ENCODE data around the gene KCNIP1. TPM values are rescaled to one million over a fixed set of nuclear protein-coding genes. Genes with fewer than 3 reads are reported as not detected.

The KCNIP1 gene
- total and polyA plus RNA-seq, 9 of the 15 experiments (the other 6 are each of a cell fraction or from before 2014, with no cell fraction given), result not detected

GRCh38 chr5:170606941-170607340 is 103.1 kb downstream of the KCNIP1 start:
- ChIA-PET POLR2A (no interaction called here), CTCF (ENCODE audit: low intra/inter-chr PET ratio) (no interaction called here)
- DNase-seq (ENCODE audit: extremely low read depth in 1 of 4, low spot score in 3 of 4) (no peak), FAIRE-seq (no peak), ATAC-seq (no peak)
- no peaks in the 10 kb centered on the region for H3K36me3 ChIP-seq (ENCODE audit: control insufficient read depth, insufficient read depth, low read length)
- 2% methylated on average over 9 of the region's 9 CpGs for WGBS (ENCODE audit: insufficient coverage, low coverage, missing lambda C conversion rate)
- H3K27ac ChIP-seq (ENCODE audit: extremely low read depth, low read depth, low read length), result no peak overlapping the region
- no peaks in the 10 kb centered on the region for H3K9me1 ChIP-seq (ENCODE audit: control insufficient read depth, insufficient read depth, low read length)
- H3K27me3 ChIP-seq (ENCODE audit: control insufficient read depth in 2 of 2, insufficient read depth in 2 of 2, low read length in 2 of 2), result peaks cover 0 to 21% of the 10 kb centered on the region in 2 experiments; a peak in 1 of 5 replicates
- H4K20me1 ChIP-seq (replicated peaks; ENCODE audit: control insufficient read depth, insufficient read depth, low read length), result no peaks in the 10 kb centered on the region; the same call in 1 of the 2 replicates
- no peak overlapping the region for H2AFZ ChIP-seq (ENCODE audit: low read depth, low read length)
- H3K4me3 ChIP-seq, result no peak overlapping the region
- no peaks in the 10 kb centered on the region for H3K4me1 ChIP-seq (replicated peaks in 1 of 2; ENCODE audit: control insufficient read depth in 2 of 2, insufficient read depth in 2 of 2, low read length in 2 of 2)
- H3K9me3 ChIP-seq (replicated peaks; ENCODE audit: control insufficient read depth, insufficient read depth, low read depth, low read length), result no peaks in the 10 kb centered on the region
- in situ Hi-C loops (cut with MboI) (no loop called here), intact Hi-C loops (cut with micrococcal nuclease) (no loop called here)
- BruUV-seq (replicated peaks), result no TSS peak
- no peak overlapping the region for H3K9ac ChIP-seq (ENCODE audit: insufficient read depth in 1 of 2, low read depth in 2 of 2, low read length in 2 of 2)
- no peaks in the 10 kb centered on the region for H3K79me2 ChIP-seq (ENCODE audit: control insufficient read depth, insufficient read depth, low read length)
- H3K4me2 ChIP-seq (ENCODE audit: insufficient read depth, low read length), result no peak overlapping the region
- TF ChIP-seq LEF1 (IDR thresholded peaks at IDR 0.05), result no peak
- no peak for TF ChIP-seq ZNF232 (CRISPR knock-in tag; IDR thresholded peaks at IDR 0.05)
- TF ChIP-seq GTF2A2 (tag; IDR thresholded peaks at IDR 0.05), result no peak
- TF ChIP-seq, protein P1, sequence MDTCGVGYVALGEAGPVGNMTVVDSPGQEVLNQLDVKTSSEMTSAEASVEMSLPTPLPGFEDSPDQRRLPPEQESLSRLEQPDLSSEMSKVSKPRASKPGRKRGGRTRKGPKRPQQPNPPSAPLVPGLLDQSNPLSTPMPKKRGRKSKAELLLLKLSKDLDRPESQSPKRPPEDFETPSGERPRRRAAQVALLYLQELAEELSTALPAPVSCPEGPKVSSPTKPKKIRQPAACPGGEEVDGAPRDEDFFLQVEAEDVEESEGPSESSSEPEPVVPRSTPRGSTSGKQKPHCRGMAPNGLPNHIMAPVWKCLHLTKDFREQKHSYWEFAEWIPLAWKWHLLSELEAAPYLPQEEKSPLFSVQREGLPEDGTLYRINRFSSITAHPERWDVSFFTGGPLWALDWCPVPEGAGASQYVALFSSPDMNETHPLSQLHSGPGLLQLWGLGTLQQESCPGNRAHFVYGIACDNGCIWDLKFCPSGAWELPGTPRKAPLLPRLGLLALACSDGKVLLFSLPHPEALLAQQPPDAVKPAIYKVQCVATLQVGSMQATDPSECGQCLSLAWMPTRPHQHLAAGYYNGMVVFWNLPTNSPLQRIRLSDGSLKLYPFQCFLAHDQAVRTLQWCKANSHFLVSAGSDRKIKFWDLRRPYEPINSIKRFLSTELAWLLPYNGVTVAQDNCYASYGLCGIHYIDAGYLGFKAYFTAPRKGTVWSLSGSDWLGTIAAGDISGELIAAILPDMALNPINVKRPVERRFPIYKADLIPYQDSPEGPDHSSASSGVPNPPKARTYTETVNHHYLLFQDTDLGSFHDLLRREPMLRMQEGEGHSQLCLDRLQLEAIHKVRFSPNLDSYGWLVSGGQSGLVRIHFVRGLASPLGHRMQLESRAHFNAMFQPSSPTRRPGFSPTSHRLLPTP (IDR thresholded peaks at IDR 0.05; ENCODE audit: borderline replicate concordance, extremely low read depth, insufficient read length), result no peak
- TF ChIP-seq, protein P2, sequence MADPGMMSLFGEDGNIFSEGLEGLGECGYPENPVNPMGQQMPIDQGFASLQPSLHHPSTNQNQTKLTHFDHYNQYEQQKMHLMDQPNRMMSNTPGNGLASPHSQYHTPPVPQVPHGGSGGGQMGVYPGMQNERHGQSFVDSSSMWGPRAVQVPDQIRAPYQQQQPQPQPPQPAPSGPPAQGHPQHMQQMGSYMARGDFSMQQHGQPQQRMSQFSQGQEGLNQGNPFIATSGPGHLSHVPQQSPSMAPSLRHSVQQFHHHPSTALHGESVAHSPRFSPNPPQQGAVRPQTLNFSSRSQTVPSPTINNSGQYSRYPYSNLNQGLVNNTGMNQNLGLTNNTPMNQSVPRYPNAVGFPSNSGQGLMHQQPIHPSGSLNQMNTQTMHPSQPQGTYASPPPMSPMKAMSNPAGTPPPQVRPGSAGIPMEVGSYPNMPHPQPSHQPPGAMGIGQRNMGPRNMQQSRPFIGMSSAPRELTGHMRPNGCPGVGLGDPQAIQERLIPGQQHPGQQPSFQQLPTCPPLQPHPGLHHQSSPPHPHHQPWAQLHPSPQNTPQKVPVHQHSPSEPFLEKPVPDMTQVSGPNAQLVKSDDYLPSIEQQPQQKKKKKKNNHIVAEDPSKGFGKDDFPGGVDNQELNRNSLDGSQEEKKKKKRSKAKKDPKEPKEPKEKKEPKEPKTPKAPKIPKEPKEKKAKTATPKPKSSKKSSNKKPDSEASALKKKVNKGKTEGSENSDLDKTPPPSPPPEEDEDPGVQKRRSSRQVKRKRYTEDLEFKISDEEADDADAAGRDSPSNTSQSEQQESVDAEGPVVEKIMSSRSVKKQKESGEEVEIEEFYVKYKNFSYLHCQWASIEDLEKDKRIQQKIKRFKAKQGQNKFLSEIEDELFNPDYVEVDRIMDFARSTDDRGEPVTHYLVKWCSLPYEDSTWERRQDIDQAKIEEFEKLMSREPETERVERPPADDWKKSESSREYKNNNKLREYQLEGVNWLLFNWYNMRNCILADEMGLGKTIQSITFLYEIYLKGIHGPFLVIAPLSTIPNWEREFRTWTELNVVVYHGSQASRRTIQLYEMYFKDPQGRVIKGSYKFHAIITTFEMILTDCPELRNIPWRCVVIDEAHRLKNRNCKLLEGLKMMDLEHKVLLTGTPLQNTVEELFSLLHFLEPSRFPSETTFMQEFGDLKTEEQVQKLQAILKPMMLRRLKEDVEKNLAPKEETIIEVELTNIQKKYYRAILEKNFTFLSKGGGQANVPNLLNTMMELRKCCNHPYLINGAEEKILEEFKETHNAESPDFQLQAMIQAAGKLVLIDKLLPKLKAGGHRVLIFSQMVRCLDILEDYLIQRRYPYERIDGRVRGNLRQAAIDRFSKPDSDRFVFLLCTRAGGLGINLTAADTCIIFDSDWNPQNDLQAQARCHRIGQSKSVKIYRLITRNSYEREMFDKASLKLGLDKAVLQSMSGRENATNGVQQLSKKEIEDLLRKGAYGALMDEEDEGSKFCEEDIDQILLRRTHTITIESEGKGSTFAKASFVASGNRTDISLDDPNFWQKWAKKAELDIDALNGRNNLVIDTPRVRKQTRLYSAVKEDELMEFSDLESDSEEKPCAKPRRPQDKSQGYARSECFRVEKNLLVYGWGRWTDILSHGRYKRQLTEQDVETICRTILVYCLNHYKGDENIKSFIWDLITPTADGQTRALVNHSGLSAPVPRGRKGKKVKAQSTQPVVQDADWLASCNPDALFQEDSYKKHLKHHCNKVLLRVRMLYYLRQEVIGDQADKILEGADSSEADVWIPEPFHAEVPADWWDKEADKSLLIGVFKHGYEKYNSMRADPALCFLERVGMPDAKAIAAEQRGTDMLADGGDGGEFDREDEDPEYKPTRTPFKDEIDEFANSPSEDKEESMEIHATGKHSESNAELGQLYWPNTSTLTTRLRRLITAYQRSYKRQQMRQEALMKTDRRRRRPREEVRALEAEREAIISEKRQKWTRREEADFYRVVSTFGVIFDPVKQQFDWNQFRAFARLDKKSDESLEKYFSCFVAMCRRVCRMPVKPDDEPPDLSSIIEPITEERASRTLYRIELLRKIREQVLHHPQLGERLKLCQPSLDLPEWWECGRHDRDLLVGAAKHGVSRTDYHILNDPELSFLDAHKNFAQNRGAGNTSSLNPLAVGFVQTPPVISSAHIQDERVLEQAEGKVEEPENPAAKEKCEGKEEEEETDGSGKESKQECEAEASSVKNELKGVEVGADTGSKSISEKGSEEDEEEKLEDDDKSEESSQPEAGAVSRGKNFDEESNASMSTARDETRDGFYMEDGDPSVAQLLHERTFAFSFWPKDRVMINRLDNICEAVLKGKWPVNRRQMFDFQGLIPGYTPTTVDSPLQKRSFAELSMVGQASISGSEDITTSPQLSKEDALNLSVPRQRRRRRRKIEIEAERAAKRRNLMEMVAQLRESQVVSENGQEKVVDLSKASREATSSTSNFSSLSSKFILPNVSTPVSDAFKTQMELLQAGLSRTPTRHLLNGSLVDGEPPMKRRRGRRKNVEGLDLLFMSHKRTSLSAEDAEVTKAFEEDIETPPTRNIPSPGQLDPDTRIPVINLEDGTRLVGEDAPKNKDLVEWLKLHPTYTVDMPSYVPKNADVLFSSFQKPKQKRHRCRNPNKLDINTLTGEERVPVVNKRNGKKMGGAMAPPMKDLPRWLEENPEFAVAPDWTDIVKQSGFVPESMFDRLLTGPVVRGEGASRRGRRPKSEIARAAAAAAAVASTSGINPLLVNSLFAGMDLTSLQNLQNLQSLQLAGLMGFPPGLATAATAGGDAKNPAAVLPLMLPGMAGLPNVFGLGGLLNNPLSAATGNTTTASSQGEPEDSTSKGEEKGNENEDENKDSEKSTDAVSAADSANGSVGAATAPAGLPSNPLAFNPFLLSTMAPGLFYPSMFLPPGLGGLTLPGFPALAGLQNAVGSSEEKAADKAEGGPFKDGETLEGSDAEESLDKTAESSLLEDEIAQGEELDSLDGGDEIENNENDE (IDR thresholded peaks at IDR 0.05; ENCODE audit: low read depth, low read length), result no peak
- TF ChIP-seq ZFP1 (CRISPR knock-in tag; IDR thresholded peaks at IDR 0.05), result no peak
- no peak for TF ChIP-seq ADNP (tag; IDR thresholded peaks at IDR 0.05)
- no peak for TF ChIP-seq CSDE1 (IDR thresholded peaks at IDR 0.05)
